B cell (primary cell): ENCODE measurements around the gene ICAM1. TPM values are rescaled to one million over a fixed set of nuclear protein-coding genes. Genes with fewer than 3 reads are reported as not detected.
A peak's percentile ranks its signal among the peaks of the same experiment; 100 is the strongest.

Experiments
- ATAC-seq: fragments of 200-7000 bp; cut with Tn5 transposase; one replicate; pipeline ENCODE4 v1.10.0; 2021; ENCODE audit warnings: low read depth, mild to moderate bottlenecking, moderate number of reproducible peaks, moderate library complexity
- CTCF ChIA-PET: fragments of 350-600 bp; sonication (Branson Sonifier 250); formaldehyde crosslinking; loops from one replicate; lab custom pipeline; 2021; ENCODE audit warnings: antibody characterized with exemption, inconsistent platforms; lab: Charles Lee
- POLR2A ChIA-PET: fragments of 350-600 bp; sonication (Branson Sonifier 250); formaldehyde crosslinking; loops from one replicate; lab custom pipeline; 2021; ENCODE audit warnings: antibody characterized with exemption; lab: Charles Lee
- DNase-seq: peaks from one replicate; pipeline ENCODE4 v3.0.0; 2013
- H2AFZ ChIP-seq: 2 replicates; pipeline ENCODE4 v1.6.1; 2012; ENCODE audit warnings: mild to moderate bottlenecking, low read depth, low read length; ENCODE audit not compliant: insufficient read depth, poor library complexity, severe bottlenecking
- H3K27ac ChIP-seq, 2 donors: 1 replicate in 1 of 2; 2 replicates in 1 of 2; pipeline ENCODE4 v1.5.1; 2012 to 2013; ENCODE audit warnings: low read length in 2 of 2, mild to moderate bottlenecking in 2 of 2, moderate library complexity in 1 of 2
- H3K27me3 ChIP-seq, 4 experiments: fragments of 200-600 bp in 1 of 4; sonication (generic) in 1 of 4; replicated peaks in 1 of 4; 1 replicate in 2 of 4; 2 replicates in 2 of 4; pipeline versions ENCODE4 v1.6.1 to v1.7.0; 2013 to 2016; ENCODE audit warnings: low read length in 3 of 4, mild to moderate bottlenecking in 2 of 4, mixed read lengths in 1 of 4, moderate library complexity in 1 of 4; ENCODE audit not compliant: insufficient read depth in 4 of 4, control insufficient read depth in 3 of 4; ENCODE audit errors: control extremely low read depth in 1 of 4
- H3K36me3 ChIP-seq, 2 experiments: replicated peaks in 1 of 2; 1 replicate in 1 of 2; 2 replicates in 1 of 2; pipeline versions ENCODE4 v1.6.1 to v1.7.1; 2013; ENCODE audit warnings: low read length in 1 of 2; ENCODE audit not compliant: insufficient read depth in 2 of 2, control insufficient read depth in 1 of 2; ENCODE audit errors: control extremely low read depth in 1 of 2, extremely low read depth in 1 of 2
- H3K4me1 ChIP-seq, 2 donors: fragments of 200-600 bp in 1 of 2; sonication (generic) in 1 of 2; 1 replicate in 1 of 2; 2 replicates in 1 of 2; pipeline versions ENCODE4 v1.5.1 to v1.6.1; 2013 to 2017; ENCODE audit warnings: low read length in 2 of 2; ENCODE audit not compliant: control insufficient read depth in 2 of 2, insufficient read depth in 2 of 2
- H3K4me2 ChIP-seq: replicated peaks from 2 replicates; pipeline ENCODE3; 2012; ENCODE audit warnings: mild to moderate bottlenecking, low read depth, low read length; ENCODE audit not compliant: poor library complexity, severe bottlenecking
- H3K4me3 ChIP-seq, 5 experiments: fragments of 200-600 bp in 1 of 5; sonication (generic) in 1 of 5; 1 replicate in 3 of 5; 2 replicates in 2 of 5; pipeline versions ENCODE4 v1.5.1 to v1.7.0; 2011 to 2016; ENCODE audit warnings: low read length in 4 of 5, mild to moderate bottlenecking in 4 of 5, low read depth in 2 of 5, control low read depth in 1 of 5, moderate library complexity in 1 of 5; ENCODE audit not compliant: insufficient read depth in 1 of 5; ENCODE audit errors: control extremely low read depth in 1 of 5, extremely low read depth in 1 of 5
- H3K79me2 ChIP-seq: fragments of 200-600 bp; sonication (generic); one replicate; pipeline ENCODE4 v1.6.0; 2016; ENCODE audit warnings: low read length; ENCODE audit not compliant: control insufficient read depth, insufficient read depth
- H3K9ac ChIP-seq: fragments of 200-600 bp; sonication (generic); 2 replicates; pipeline ENCODE4 v1.6.1; 2017; ENCODE audit warnings: mild to moderate bottlenecking, low read length, moderate library complexity
- H3K9me3 ChIP-seq, 3 donors: one replicate each; pipeline versions ENCODE4 v1.6.1 to v1.7.1; 2013; ENCODE audit warnings: low read length in 2 of 3; ENCODE audit not compliant: control insufficient read depth in 2 of 3, insufficient read depth in 1 of 3; ENCODE audit errors: control extremely low read depth in 1 of 3
- H4K20me1 ChIP-seq: 2 replicates; pipeline ENCODE4 v1.6.0; 2012; ENCODE audit warnings: mild to moderate bottlenecking, low read length; ENCODE audit not compliant: insufficient read depth, control insufficient read depth, poor library complexity, severe bottlenecking
- H3K27ac Mint-ChIP-seq: one replicate; pipeline ENCODE4 v1.8.0; 2021; ENCODE audit warnings: mixed read lengths
- H3K27me3 Mint-ChIP-seq: one replicate; pipeline ENCODE4 v1.8.0; 2021; ENCODE audit warnings: mixed read lengths
- H3K4me1 Mint-ChIP-seq: one replicate; pipeline ENCODE4 v1.8.0; 2021; ENCODE audit warnings: mixed read lengths
- H3K4me3 Mint-ChIP-seq: one replicate; pipeline ENCODE4 v1.8.0; 2021; ENCODE audit warnings: mixed read lengths
- H3K9me3 Mint-ChIP-seq: one replicate; pipeline ENCODE4 v1.8.0; 2022; ENCODE audit warnings: mixed read lengths; ENCODE audit not compliant: insufficient read depth
- EZH2 ChIP-seq: IDR thresholded peaks from 2 replicates; pipeline ENCODE4 v1.6.1; 2012; ENCODE audit warnings: borderline replicate concordance, low read depth, mild to moderate bottlenecking, moderate library complexity, low read length; ENCODE audit not compliant: insufficient read depth, poor library complexity, severe bottlenecking
- WGBS: methylation state at CpG from one replicate; pipeline ENCODE4 v1.1.5; 2013; ENCODE audit warnings: missing lambda C conversion rate; ENCODE audit not compliant: insufficient coverage; 5-methylcytosine and 5-hydroxymethylcytosine counted together
- intact Hi-C: fragments of 100-400 bp; cut with micrococcal nuclease; formaldehyde crosslinking; loops from one replicate; pipeline ENCODE4 v1.10.0; 2022
- polyA plus RNA-seq: library from polyadenylated mRNA; depleted of rRNA; stranded (reverse); fragments of >200 nt; gene quantifications from 2 replicates; pipeline ENCODE4 v1.2.3, GENCODE V29; 2012
- total RNA-seq, 2 donors: library from RNA; stranded (reverse); fragments of 120-200 nt in 1 of 2; gene quantifications; 1 replicate in 1 of 2; 2 replicates in 1 of 2; pipeline versions ENCODE4 v1.2.3 to v1.2.4, GENCODE V29; 2013 to 2022
- TF ChIP-seq, protein P1 (sequence below): fragments of 200-600 bp; IDR thresholded peaks from one replicate; pipeline ENCODE4 v1.8.0; 2022; ENCODE audit warnings: antibody characterized with exemption, mild to moderate bottlenecking

ICAM1 gene
- total and polyA plus RNA-seq, 2 donors (not counting 1 experiment from before 2014, with no cell fraction given): 7.3 to 11.9 TPM

DNA sequence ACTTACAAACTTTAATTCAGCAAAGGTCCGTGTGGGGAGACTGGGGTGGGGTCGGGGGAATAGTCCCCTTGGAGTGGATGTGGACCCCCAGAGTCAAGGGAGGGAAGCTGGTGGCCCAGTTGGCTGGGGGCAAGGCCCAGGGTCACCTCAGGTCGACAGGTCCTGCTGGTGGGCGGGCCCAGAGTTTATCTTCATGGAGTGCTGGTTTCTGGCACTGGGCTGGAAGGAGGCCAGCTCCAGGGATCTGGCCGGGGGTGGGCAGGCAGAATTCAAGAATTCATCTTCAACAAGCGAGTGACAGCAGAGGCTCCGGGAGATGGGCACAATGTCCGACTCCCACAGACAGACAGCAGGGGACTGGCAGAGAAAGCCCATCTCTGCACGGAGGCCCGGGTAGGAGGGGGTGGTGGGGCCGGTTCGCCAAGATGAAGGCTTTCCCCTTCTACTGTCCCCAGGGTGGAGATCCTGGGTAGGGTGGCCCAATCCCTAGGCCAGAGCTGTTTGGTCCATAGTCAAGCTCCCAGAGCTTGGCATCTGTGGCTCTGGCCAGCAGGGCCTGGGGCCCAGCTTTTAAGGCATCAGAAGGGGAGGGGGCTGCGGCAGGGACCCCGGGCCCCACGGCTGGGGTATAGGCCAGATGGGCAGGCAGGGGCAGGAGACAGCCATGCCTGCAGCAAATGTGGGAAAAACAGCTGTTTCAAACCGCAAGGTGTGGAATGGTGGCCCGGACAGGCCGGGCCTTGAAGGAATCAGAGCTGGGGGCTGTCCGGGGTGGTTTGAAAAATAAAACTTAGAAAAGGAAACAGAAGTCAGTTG is 45.5 kb downstream of the ICAM1 start:
- no peaks in the 10 kb centered on the region for H3K27me3 ChIP-seq
- H3K4me2 ChIP-seq: peak overlapping the region; percentile 81
- ChIA-PET POLR2A (interaction anchor here (0.6 to 0.9 kb wide), 3 partner anchors 25 to 58 kb away, joined by 3 to 8 read pairs (median 4); no protein-coding TSS in a partner anchor), CTCF (no interaction called here)
- WGBS: 88% methylated on average over 16 of the region's 19 CpGs
- peaks cover 0 to 25% of the 10 kb centered on the region in 2 experiments for H3K36me3 ChIP-seq
- H3K27ac Mint-ChIP-seq: peak overlapping the region; percentile 81
- TF ChIP-seq, protein P1, sequence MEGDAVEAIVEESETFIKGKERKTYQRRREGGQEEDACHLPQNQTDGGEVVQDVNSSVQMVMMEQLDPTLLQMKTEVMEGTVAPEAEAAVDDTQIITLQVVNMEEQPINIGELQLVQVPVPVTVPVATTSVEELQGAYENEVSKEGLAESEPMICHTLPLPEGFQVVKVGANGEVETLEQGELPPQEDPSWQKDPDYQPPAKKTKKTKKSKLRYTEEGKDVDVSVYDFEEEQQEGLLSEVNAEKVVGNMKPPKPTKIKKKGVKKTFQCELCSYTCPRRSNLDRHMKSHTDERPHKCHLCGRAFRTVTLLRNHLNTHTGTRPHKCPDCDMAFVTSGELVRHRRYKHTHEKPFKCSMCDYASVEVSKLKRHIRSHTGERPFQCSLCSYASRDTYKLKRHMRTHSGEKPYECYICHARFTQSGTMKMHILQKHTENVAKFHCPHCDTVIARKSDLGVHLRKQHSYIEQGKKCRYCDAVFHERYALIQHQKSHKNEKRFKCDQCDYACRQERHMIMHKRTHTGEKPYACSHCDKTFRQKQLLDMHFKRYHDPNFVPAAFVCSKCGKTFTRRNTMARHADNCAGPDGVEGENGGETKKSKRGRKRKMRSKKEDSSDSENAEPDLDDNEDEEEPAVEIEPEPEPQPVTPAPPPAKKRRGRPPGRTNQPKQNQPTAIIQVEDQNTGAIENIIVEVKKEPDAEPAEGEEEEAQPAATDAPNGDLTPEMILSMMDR: no peak
- TF ChIP-seq EZH2: no peak
- peak overlapping the region in 1 of 2 donors; percentile 55 for H3K27ac ChIP-seq
- peak overlapping the region; percentile 96 for H3K4me3 Mint-ChIP-seq
- H3K9ac ChIP-seq: peak overlapping the region; percentile 76
- H3K4me3 ChIP-seq: peak overlapping the region in 4 of 5 experiments; percentile 79 to 91 (median 82)
- DNase-seq (peak; percentile 28), ATAC-seq (no peak)
- H4K20me1 ChIP-seq: peaks cover 6% of the 10 kb centered on the region
- peak overlapping the region; percentile 89 for H2AFZ ChIP-seq
- intact Hi-C loops: loop anchor here (1.0 kb wide), 2 partner anchors 17 to 46 kb away; partner anchors contain the start of gene RAVER1
- H3K9me3 ChIP-seq: no peaks in the 10 kb centered on the region
- no peaks in the 10 kb centered on the region for H3K79me2 ChIP-seq
- peaks cover 14% of the 10 kb centered on the region for H3K4me1 Mint-ChIP-seq
- no peaks in the 10 kb centered on the region for H3K9me3 Mint-ChIP-seq
- H3K27me3 Mint-ChIP-seq: no peaks in the 10 kb centered on the region
- H3K4me1 ChIP-seq: peaks cover 6 to 14% of the 10 kb centered on the region in 2 donors
